Neuronal stem cell (in vitro differentiated cells): ENCODE results near the gene DGKD.

ENCODE experiments used
- DNase-seq: peaks from one replicate; pipeline ENCODE4 v3.0.0-alpha.2; 2013; ENCODE audit warnings: low spot score
- H2AFZ ChIP-seq: one replicate; pipeline ENCODE4 v1.6.1; 2013; ENCODE audit warnings: mild to moderate bottlenecking, low read length, inconsistent platforms
- H2AK5ac ChIP-seq: 2 replicates; pipeline ENCODE4 v1.6.1; 2013; ENCODE audit warnings: low read depth, mild to moderate bottlenecking, inconsistent platforms, low read length, moderate library complexity, mixed read lengths
- H2BK120ac ChIP-seq: 2 replicates; pipeline ENCODE4 v1.6.1; 2013; ENCODE audit warnings: low read depth, mild to moderate bottlenecking, inconsistent platforms, low read length, moderate library complexity, mixed read lengths
- H2BK12ac ChIP-seq: one replicate; pipeline ENCODE4 v1.6.1; 2013; ENCODE audit warnings: low read length, inconsistent platforms
- H2BK15ac ChIP-seq: 2 replicates; pipeline ENCODE4 v1.6.1; 2013; ENCODE audit warnings: mild to moderate bottlenecking, low read length, inconsistent platforms, mixed read lengths
- H2BK5ac ChIP-seq: one replicate; pipeline ENCODE4 v1.6.1; 2013; ENCODE audit warnings: inconsistent platforms, mild to moderate bottlenecking, low read length, moderate library complexity
- H3K14ac ChIP-seq: one replicate; pipeline ENCODE4 v1.6.1; 2013; ENCODE audit warnings: low read length, inconsistent platforms
- H3K18ac ChIP-seq: 2 replicates; pipeline ENCODE4 v1.6.1; 2013; ENCODE audit warnings: low read length, inconsistent platforms
- H3K23ac ChIP-seq: 2 replicates; pipeline ENCODE4 v1.6.1; 2013; ENCODE audit warnings: low read depth, mild to moderate bottlenecking, mixed read lengths, low read length, inconsistent platforms; ENCODE audit not compliant: poor library complexity
- H3K27ac ChIP-seq: replicated peaks from 3 replicates; pipeline ENCODE4 v1.5.1; 2013; ENCODE audit warnings: low read length, inconsistent platforms
- H3K27me3 ChIP-seq, 3 experiments: 2 replicates each; pipeline ENCODE4 v1.6.1; 2013; ENCODE audit warnings: low read length in 3 of 3, mild to moderate bottlenecking in 2 of 3, inconsistent platforms in 1 of 3, low read depth in 1 of 3, mixed read lengths in 1 of 3, moderate library complexity in 1 of 3; ENCODE audit not compliant: control insufficient read depth in 3 of 3, insufficient read depth in 3 of 3
- H3K36me3 ChIP-seq, 2 donors: replicated peaks in 1 of 2; 2 replicates each; pipeline ENCODE4 v1.6.1; 2013; ENCODE audit warnings: low read length in 2 of 2; ENCODE audit not compliant: control insufficient read depth in 2 of 2, insufficient read depth in 2 of 2
- H3K4ac ChIP-seq: 2 replicates; pipeline ENCODE4 v1.6.1; 2013; ENCODE audit warnings: inconsistent platforms, mild to moderate bottlenecking, low read length, moderate library complexity
- H3K4me1 ChIP-seq, 2 donors: 1 replicate in 1 of 2; 2 replicates in 1 of 2; pipeline ENCODE4 v1.6.1; 2013; ENCODE audit warnings: low read length in 2 of 2, low read depth in 1 of 2; ENCODE audit not compliant: control insufficient read depth in 2 of 2, insufficient read depth in 1 of 2
- H3K4me2 ChIP-seq: one replicate; pipeline ENCODE4 v1.6.1; 2013; ENCODE audit warnings: mild to moderate bottlenecking, low read length, inconsistent platforms; ENCODE audit not compliant: insufficient read depth, poor library complexity, severe bottlenecking
- H3K4me3 ChIP-seq, 2 donors: 2 replicates each; pipeline ENCODE4 v1.5.1; 2013; ENCODE audit warnings: low read length in 2 of 2, mild to moderate bottlenecking in 2 of 2, inconsistent platforms in 1 of 2, moderate library complexity in 1 of 2
- H3K79me1 ChIP-seq: one replicate; pipeline ENCODE4 v1.6.1; 2013; ENCODE audit warnings: low read depth, mild to moderate bottlenecking, inconsistent platforms, low read length, moderate library complexity
- H3K9ac ChIP-seq: one replicate; pipeline ENCODE4 v1.6.1; 2013; ENCODE audit warnings: mild to moderate bottlenecking, low read depth, low read length, inconsistent platforms; ENCODE audit not compliant: poor library complexity
- H3K9me3 ChIP-seq, 2 donors: replicated peaks in 1 of 2; 2 replicates each; pipeline versions ENCODE3 to v1.6.1; 2013; ENCODE audit warnings: low read length in 2 of 2, mild to moderate bottlenecking in 2 of 2, inconsistent platforms in 1 of 2, low read depth in 1 of 2, mixed read lengths in 1 of 2, moderate library complexity in 1 of 2; ENCODE audit not compliant: control insufficient read depth in 2 of 2, insufficient read depth in 1 of 2
- H4K8ac ChIP-seq: one replicate; pipeline ENCODE4 v1.6.1; 2013; ENCODE audit warnings: low read depth, mild to moderate bottlenecking, inconsistent platforms, low read length, moderate library complexity
- H4K91ac ChIP-seq: one replicate; pipeline ENCODE4 v1.6.1; 2013; ENCODE audit warnings: low read length, low read depth, mild to moderate bottlenecking, inconsistent platforms; ENCODE audit not compliant: poor library complexity
- WGBS, 2 donors: extraction: QIAGEN DNeasy Blood & Tissue Kit; methylation state at CpG; one replicate each; pipeline ENCODE4 v1.1.7; 2013; ENCODE audit warnings: missing lambda C conversion rate in 2 of 2, mixed read lengths in 1 of 2; ENCODE audit not compliant: insufficient read length in 2 of 2, insufficient replicate concordance in 1 of 2; ENCODE audit errors: extremely low coverage in 2 of 2; 5-methylcytosine and 5-hydroxymethylcytosine counted together

DGKD gene

DNA sequence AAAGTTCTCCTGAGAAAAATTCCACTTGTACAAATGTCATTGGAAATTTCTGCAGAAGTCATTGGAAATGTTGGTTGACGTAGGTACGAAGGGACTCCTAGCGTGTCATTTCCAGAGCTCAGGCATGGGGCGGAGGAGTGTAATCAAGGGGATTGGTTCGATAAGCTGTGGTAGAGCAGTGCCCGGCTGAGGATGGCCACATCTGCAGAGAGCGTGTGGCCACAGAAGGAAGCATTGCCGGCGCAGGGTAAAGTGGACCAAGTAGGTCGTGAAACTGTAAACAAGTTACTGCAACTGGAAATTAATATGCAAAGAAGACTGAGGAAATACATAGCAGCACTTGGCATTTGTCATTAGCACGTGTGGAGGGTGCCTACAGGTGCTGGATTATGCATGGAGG is 101.8 kb downstream of the DGKD start:
- Histone ChIP-seq H3K9ac (no peak overlapping the region), H3K4ac (no peak overlapping the region), H4K91ac (no peak overlapping the region), H2BK12ac (no peak overlapping the region), H4K8ac (no peak overlapping the region), H3K14ac (no peak overlapping the region), H2BK15ac (no peak overlapping the region), H3K27ac (no peak overlapping the region), H2BK5ac (no peak overlapping the region), H3K4me3 (no peak overlapping the region), H3K18ac (no peak overlapping the region), H3K36me3 (peaks cover 30 to 78% of the 10 kb centered on the region in 2 donors), H3K4me1 (peaks cover 0 to 10% of the 10 kb centered on the region in 2 donors), H2AFZ (no peak overlapping the region), H2AK5ac (no peak overlapping the region), H3K27me3 (no peaks in the 10 kb centered on the region), H3K23ac (no peak overlapping the region), H3K79me1 (no peaks in the 10 kb centered on the region), H3K4me2 (no peak overlapping the region), H2BK120ac (no peak overlapping the region), H3K9me3 (no peaks in the 10 kb centered on the region)
- WGBS, 2 donors = no CpG with 5 or more reads among the region's 11 CpGs
- no peak for DNase-seq

DNA sequence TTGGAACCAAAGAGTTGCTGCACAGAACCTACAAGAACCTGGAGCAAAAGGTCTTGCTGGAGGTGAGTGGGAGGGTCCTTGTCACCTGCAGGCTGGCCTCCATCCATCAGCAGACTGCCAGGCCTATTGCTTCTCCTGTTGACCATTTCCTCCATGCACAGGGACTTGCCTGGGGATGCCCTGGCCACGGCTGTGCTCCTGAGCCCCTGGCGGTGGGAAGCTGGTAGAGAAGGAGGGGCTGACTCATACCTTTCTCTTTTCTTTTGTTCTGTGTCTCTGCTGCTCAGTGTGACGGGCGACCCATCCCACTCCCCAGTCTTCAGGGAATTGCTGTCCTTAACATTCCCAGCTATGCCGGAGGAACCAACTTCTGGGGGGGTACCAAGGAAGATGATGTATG is 102.6 kb downstream of the DGKD start:
- no peak for DNase-seq
- WGBS, 2 donors = no CpG with 5 or more reads among the region's 5 CpGs
- H2AK5ac ChIP-seq = peak overlapping the region; percentile 41

DNA sequence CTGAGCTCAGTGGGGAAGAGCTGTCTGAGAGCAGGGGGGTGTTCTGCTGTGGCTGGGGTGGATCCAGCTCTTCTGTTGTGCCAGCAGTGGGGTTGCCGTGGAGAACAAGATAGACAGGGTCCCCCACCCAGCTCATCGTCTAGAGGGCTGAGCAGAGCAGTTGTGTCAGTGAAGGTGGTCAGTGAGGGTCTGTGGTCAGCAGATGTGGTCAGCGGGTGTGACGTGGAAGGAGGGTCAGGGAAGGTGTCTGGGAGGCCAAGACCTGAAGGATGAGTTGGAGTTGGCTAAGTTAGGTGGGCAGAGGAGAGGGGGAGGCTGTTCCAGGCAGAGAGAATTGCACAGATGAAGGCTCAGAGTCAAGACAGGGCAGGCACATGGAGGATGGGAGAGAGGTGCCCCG is 103.1 kb downstream of the DGKD start:
- no peak overlapping the region for H2BK12ac ChIP-seq
- peaks cover 32 to 78% of the 10 kb centered on the region in 2 donors for H3K36me3 ChIP-seq
- peak overlapping the region; percentile 63 for H3K9ac ChIP-seq
- H3K23ac ChIP-seq = peak overlapping the region; percentile 57
- DNase-seq = no peak
- H3K9me3 ChIP-seq = no peaks in the 10 kb centered on the region
- H3K18ac ChIP-seq = peak overlapping the region; percentile 51
- H4K8ac ChIP-seq = peak overlapping the region; percentile 85
- no peak overlapping the region for H2BK120ac ChIP-seq
- H3K27me3 ChIP-seq = no peaks in the 10 kb centered on the region
- no peaks in the 10 kb centered on the region for H3K79me1 ChIP-seq
- no peak overlapping the region for H2BK15ac ChIP-seq
- no peak overlapping the region for H3K4me3 ChIP-seq
- H3K27ac ChIP-seq = no peak overlapping the region
- no peak overlapping the region for H4K91ac ChIP-seq
- no CpG with 5 or more reads among the region's 5 CpGs for WGBS, 2 donors
- peak overlapping the region; percentile 41 for H2AK5ac ChIP-seq
- H2AFZ ChIP-seq = no peak overlapping the region
- H3K4me1 ChIP-seq = peaks cover 0 to 8% of the 10 kb centered on the region in 2 donors
- no peak overlapping the region for H3K14ac ChIP-seq
- H2BK5ac ChIP-seq = no peak overlapping the region
- no peak overlapping the region for H3K4me2 ChIP-seq
- no peak overlapping the region for H3K4ac ChIP-seq

More for the DNA sequence above, 102.6 kb downstream of the DGKD start:
- H3K4me2 ChIP-seq = no peak overlapping the region
- no peaks in the 10 kb centered on the region for H3K27me3 ChIP-seq
- no peak overlapping the region for H2AFZ ChIP-seq
- H3K9ac ChIP-seq = no peak overlapping the region
- H3K4me3 ChIP-seq = no peak overlapping the region
- H3K14ac ChIP-seq = no peak overlapping the region
- no peak overlapping the region for H3K4ac ChIP-seq
- H2BK15ac ChIP-seq = no peak overlapping the region
- H2BK12ac ChIP-seq = no peak overlapping the region
- no peak overlapping the region for H2BK5ac ChIP-seq
- H3K27ac ChIP-seq = no peak overlapping the region
- H3K9me3 ChIP-seq = no peaks in the 10 kb centered on the region
- H3K36me3 ChIP-seq = peaks cover 33 to 78% of the 10 kb centered on the region in 2 donors
- H4K8ac ChIP-seq = no peak overlapping the region
- H3K18ac ChIP-seq = peak overlapping the region; percentile 13
- H3K23ac ChIP-seq = peak overlapping the region; percentile 57
- peaks cover 0 to 10% of the 10 kb centered on the region in 2 donors for H3K4me1 ChIP-seq
- no peak overlapping the region for H4K91ac ChIP-seq
- H2BK120ac ChIP-seq = no peak overlapping the region
- H3K79me1 ChIP-seq = no peaks in the 10 kb centered on the region

GRCh38 chr2:233458031-233458610 is 103.8 kb downstream of the DGKD start:
- Histone ChIP-seq H3K9ac (peak overlapping the region; percentile 24), H3K9me3 (no peaks in the 10 kb centered on the region)
- no CpG with 5 or more reads among the region's 20 CpGs for WGBS, 2 donors

More at GRCh38 chr2:233458031-233458610, 103.8 kb downstream of the DGKD start:
- Histone ChIP-seq H2BK5ac (no peak overlapping the region), H3K79me1 (no peaks in the 10 kb centered on the region), H3K14ac (no peak overlapping the region), H4K91ac (no peak overlapping the region), H3K18ac (peak overlapping the region; percentile 61), H4K8ac (no peak overlapping the region), H2AFZ (no peak overlapping the region), H3K27me3 (no peaks in the 10 kb centered on the region), H3K4ac (no peak overlapping the region), H3K4me1 (peaks cover 0 to 8% of the 10 kb centered on the region in 2 donors), H2AK5ac (no peak overlapping the region), H3K36me3 (peaks cover 34 to 80% of the 10 kb centered on the region in 2 donors), H3K4me2 (no peak overlapping the region), H2BK12ac (no peak overlapping the region), H3K27ac (no peak overlapping the region), H3K23ac (peak overlapping the region; percentile 82), H3K4me3 (no peak overlapping the region), H2BK15ac (no peak overlapping the region), H2BK120ac (no peak overlapping the region)
- DNase-seq = no peak
